ENCODE results near the gene TXLNG.

- no peak for TF ChIP-seq CTCF (conservative IDR thresholded peaks at IDR 0.05; ENCODE audit: low read depth, low read length)
- TF ChIP-seq POLR2A (IDR thresholded peaks at IDR 0.05; ENCODE audit: low read depth, low read length): no peak
- TF ChIP-seq ELK1 (IDR thresholded peaks at IDR 0.05; ENCODE audit: borderline replicate concordance, low read depth, low read length): no peak
- TF ChIP-seq MAZ (IDR thresholded peaks at IDR 0.05; ENCODE audit: borderline replicate concordance, low read depth, low read length): no peak
- no peak for TF ChIP-seq CEBPB (IDR thresholded peaks at IDR 0.05; ENCODE audit: low read depth, low read length)
- no peak for TF ChIP-seq BHLHE40 (IDR thresholded peaks at IDR 0.05; ENCODE audit: low read depth, low read length)
- TF ChIP-seq RCOR1 (IDR thresholded peaks at IDR 0.05; ENCODE audit: insufficient replicate concordance, low read length): no peak
- no peak for TF ChIP-seq RFX5 (IDR thresholded peaks at IDR 0.05; ENCODE audit: low read depth, low read length)
- TF ChIP-seq MXI1 (IDR thresholded peaks at IDR 0.05; ENCODE audit: borderline replicate concordance, low read depth, low read length): no peak
- no peak for TF ChIP-seq SMC3 (IDR thresholded peaks at IDR 0.05; ENCODE audit: low read depth, low read length)
- TF ChIP-seq, protein P1, sequence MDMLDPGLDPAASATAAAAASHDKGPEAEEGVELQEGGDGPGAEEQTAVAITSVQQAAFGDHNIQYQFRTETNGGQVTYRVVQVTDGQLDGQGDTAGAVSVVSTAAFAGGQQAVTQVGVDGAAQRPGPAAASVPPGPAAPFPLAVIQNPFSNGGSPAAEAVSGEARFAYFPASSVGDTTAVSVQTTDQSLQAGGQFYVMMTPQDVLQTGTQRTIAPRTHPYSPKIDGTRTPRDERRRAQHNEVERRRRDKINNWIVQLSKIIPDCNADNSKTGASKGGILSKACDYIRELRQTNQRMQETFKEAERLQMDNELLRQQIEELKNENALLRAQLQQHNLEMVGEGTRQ (IDR thresholded peaks at IDR 0.05; ENCODE audit: low read depth, low read length): no peak
- no peak for TF ChIP-seq RAD21 (IDR thresholded peaks at IDR 0.05; ENCODE audit: low read length)
- TF ChIP-seq FOS (IDR thresholded peaks at IDR 0.05; ENCODE audit: low read depth, low read length): no peak
Observed at GRCh38 chrX:16745659-16746058, 40.6 kb upstream of the TXLNG start.

Measured in IMR-90 (cell line).